HepG2 (cell line): Measurements from ENCODE around the gene LAMTOR3. TPM values are rescaled to one million over a fixed set of nuclear protein-coding genes. Genes with fewer than 3 reads are reported as not detected.

Source experiments
- AKAP8 ChIP-seq: sonication (generic); formaldehyde crosslinking; IDR thresholded peaks from 2 replicates; pipeline ENCODE4 v1.5.1; 2020; ENCODE audit warnings: mild to moderate bottlenecking, missing genetic modification reagents
- ARHGAP35 ChIP-seq: sonication (generic); formaldehyde crosslinking; IDR thresholded peaks from 2 replicates; pipeline ENCODE4 v1.9.0; 2022; ENCODE audit warnings: mild to moderate bottlenecking, inconsistent platforms, moderate library complexity, missing genetic modification reagents, borderline replicate concordance
- ASH2L ChIP-seq: fragments of 300-600, 200-600 bp; sonication (generic); IDR thresholded peaks from 2 replicates; pipeline ENCODE4 v1.7.0; 2017; ENCODE audit warnings: low read depth, mild to moderate bottlenecking, moderate library complexity, mixed read lengths, low read length; ENCODE audit not compliant: insufficient read length
- EZH2 ChIP-seq: conservative IDR thresholded peaks from 2 replicates; pipeline ENCODE4 v1.6.1; 2012; ENCODE audit warnings: mild to moderate bottlenecking, low read depth, low read length, moderate library complexity
- GABPA ChIP-seq, 2 experiments: IDR thresholded peaks; 2 replicates each; pipeline ENCODE4 v1.6.1; 2011 to 2016; ENCODE audit warnings: low read depth in 2 of 2, low read length in 1 of 2, missing biosample characterization in 1 of 2, missing genetic modification characterization in 1 of 2
- HNRNPK ChIP-seq: fragments of 200-400 bp; formaldehyde crosslinking; IDR thresholded peaks from 2 replicates; pipeline ENCODE4 v1.6.1; 2018; ENCODE audit warnings: low read length, low read depth, moderate library complexity, mild to moderate bottlenecking; ENCODE audit not compliant: poor library complexity, severe bottlenecking
- KDM6A ChIP-seq: IDR thresholded peaks from 2 replicates; pipeline ENCODE4 v1.6.1; 2016; ENCODE audit warnings: low read depth
- MBD4 ChIP-seq: IDR thresholded peaks from 2 replicates; pipeline ENCODE4 v1.6.1; 2012; ENCODE audit warnings: low read length, inconsistent platforms, borderline replicate concordance
- POLR2G ChIP-seq: fragments of 200-400 bp; formaldehyde crosslinking; IDR thresholded peaks from 2 replicates; pipeline ENCODE4 v1.6.1; 2018; ENCODE audit warnings: mild to moderate bottlenecking, low read depth, low read length, moderate library complexity
- RBM39 ChIP-seq: fragments of 200-400 bp; formaldehyde crosslinking; IDR thresholded peaks from one replicate; pipeline ENCODE4 v1.6.1; 2018; ENCODE audit warnings: antibody characterized with exemption, mild to moderate bottlenecking, low read depth, low read length; ENCODE audit not compliant: poor library complexity, severe bottlenecking
- REL ChIP-seq: sonication (generic); formaldehyde crosslinking; conservative IDR thresholded peaks from 2 replicates; pipeline ENCODE4 v1.8.0; 2022; ENCODE audit warnings: mild to moderate bottlenecking, missing genetic modification reagents, moderate library complexity
- TAF1 ChIP-seq: sonication (generic); formaldehyde crosslinking; IDR thresholded peaks from 2 replicates; pipeline ENCODE4 v1.4.0; 2020; ENCODE audit warnings: missing genetic modification reagents
- TCF7 ChIP-seq: sonication (generic); IDR thresholded peaks from 2 replicates; pipeline ENCODE4 v1.6.1; 2016; ENCODE audit warnings: antibody characterized with exemption, low read depth
- TP53 ChIP-seq: sonication (generic); formaldehyde crosslinking; conservative IDR thresholded peaks from 2 replicates; pipeline ENCODE4 v1.4.0; 2020; ENCODE audit warnings: missing genetic modification reagents
- ZBTB7A ChIP-seq: sonication (generic); formaldehyde crosslinking; IDR thresholded peaks from 2 replicates; pipeline ENCODE4 v1.8.0; 2022; ENCODE audit warnings: mild to moderate bottlenecking, missing genetic modification reagents
- ZNF33B ChIP-seq: sonication (generic); formaldehyde crosslinking; IDR thresholded peaks from 2 replicates; pipeline ENCODE4 v1.5.1; 2020; ENCODE audit warnings: mild to moderate bottlenecking, missing genetic modification reagents
- ZNF354B ChIP-seq: sonication (generic); formaldehyde crosslinking; IDR thresholded peaks from 2 replicates; pipeline ENCODE4 v1.8.0; 2022; ENCODE audit warnings: mild to moderate bottlenecking, missing genetic modification reagents
- ZNF383 ChIP-seq: sonication (generic); formaldehyde crosslinking; IDR thresholded peaks from 2 replicates; pipeline ENCODE4 v1.4.0; 2020; ENCODE audit warnings: missing genetic modification reagents, mild to moderate bottlenecking, borderline replicate concordance
- ZNF451 ChIP-seq: sonication (generic); formaldehyde crosslinking; IDR thresholded peaks from 2 replicates; pipeline ENCODE4 v1.5.0; 2020; ENCODE audit warnings: mild to moderate bottlenecking, missing genetic modification reagents
- ZNF484 ChIP-seq: sonication (generic); formaldehyde crosslinking; IDR thresholded peaks from 2 replicates; pipeline ENCODE4 v1.5.1; 2020; ENCODE audit warnings: mild to moderate bottlenecking, low read depth, missing genetic modification reagents, borderline replicate concordance
- ZNF547 ChIP-seq: sonication (generic); formaldehyde crosslinking; IDR thresholded peaks from 2 replicates; pipeline ENCODE4 v1.5.1; 2020; ENCODE audit warnings: mild to moderate bottlenecking, missing genetic modification reagents
- ZNF773 ChIP-seq: sonication (generic); formaldehyde crosslinking; IDR thresholded peaks from 2 replicates; pipeline ENCODE4 v1.4.0; 2020; ENCODE audit warnings: missing genetic modification reagents, borderline replicate concordance
- ZSCAN30 ChIP-seq: sonication (generic); formaldehyde crosslinking; IDR thresholded peaks from 2 replicates; pipeline ENCODE4 v1.5.0; 2020; ENCODE audit warnings: mild to moderate bottlenecking, missing genetic modification reagents
- polyA plus RNA-seq, 8 experiments: library from polyadenylated mRNA; depleted of rRNA in 3 of 8; stranded (reverse) in 7 of 8; unstranded in 1 of 8; fragments of >200 nt; fragmentation: Illumina TruSeq in 4 of 8; extraction: Trizol in 4 of 8; gene quantifications; 2 replicates each; pipeline versions ENCODE4 v1.2.1 to v1.2.3, GENCODE V29; 2011 to 2016; ENCODE audit warnings: low read depth in 4 of 8, missing spikeins in 1 of 8, mixed read lengths in 1 of 8; ENCODE audit not compliant: insufficient read depth in 1 of 8
- total RNA-seq, 5 experiments: library from RNA; depleted of rRNA; stranded (reverse); fragments of >200 nt; fragmentation: Illumina TruSeq; extraction: Trizol; gene quantifications; 2 replicates each; pipeline ENCODE4 v1.2.3, GENCODE V29; 2016; ENCODE audit warnings: low read depth in 1 of 5
- TF ChIP-seq, protein P1 (sequence below): IDR thresholded peaks from 2 replicates; pipeline ENCODE4 v1.6.1; 2016; ENCODE audit warnings: missing genetic modification reagents, missing compliant biosample characterization
- TF ChIP-seq, protein P2 (sequence below): sonication (generic); formaldehyde crosslinking; IDR thresholded peaks from 2 replicates; pipeline ENCODE4 v1.5.0; 2020; ENCODE audit warnings: mild to moderate bottlenecking, missing genetic modification reagents

Gene LAMTOR3
- total and polyA plus RNA-seq, 2 of the 13 experiments (the other 11 are each of a cell fraction or from before 2014, with no cell fraction given) = 47.6 to 49.1 TPM

DNA sequence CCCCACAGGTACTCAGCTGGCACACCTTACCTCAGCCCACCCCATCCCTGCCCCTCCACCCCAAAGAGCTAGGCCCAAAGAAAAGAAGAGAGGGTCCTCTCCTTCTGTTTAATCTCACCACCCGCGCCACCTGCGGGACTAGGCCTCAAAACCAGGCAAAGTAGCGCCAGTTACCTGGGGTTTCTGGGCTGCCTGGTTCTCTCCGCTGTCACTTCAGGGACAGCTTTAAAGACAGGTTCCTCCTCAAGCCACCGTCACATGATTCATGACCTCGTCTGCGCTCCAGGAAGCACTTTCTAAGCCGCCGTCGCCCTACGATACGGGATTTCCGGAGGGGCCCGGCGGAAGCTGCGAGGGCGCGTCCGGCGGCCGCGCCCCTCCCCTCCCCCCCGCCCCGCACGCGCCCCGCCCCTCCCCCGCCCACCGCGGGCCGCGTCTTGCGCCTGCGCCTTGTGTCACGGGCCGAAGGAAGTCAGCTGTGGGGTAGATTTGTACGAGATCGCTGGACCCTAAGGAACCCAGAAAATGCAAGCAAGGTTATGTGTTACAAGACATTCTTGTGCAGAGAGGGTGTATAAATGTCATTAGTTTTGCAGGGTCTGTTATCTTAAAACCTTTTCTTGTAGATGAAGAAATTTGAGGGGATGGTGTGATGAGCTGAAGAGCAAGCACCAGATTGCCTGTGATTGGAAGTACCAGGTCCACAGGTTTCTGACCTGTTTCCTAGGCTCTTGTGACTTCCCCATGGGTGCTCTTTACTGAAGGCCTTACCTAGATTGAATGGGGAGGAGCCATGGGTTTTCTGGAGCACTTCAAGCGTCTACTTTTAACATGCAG lies at the start of gene LAMTOR3 (continued):
- TF ChIP-seq, protein P1, sequence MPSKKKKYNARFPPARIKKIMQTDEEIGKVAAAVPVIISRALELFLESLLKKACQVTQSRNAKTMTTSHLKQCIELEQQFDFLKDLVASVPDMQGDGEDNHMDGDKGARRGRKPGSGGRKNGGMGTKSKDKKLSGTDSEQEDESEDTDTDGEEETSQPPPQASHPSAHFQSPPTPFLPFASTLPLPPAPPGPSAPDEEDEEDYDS (CRISPR knock-in tag) = no peak
- TF ChIP-seq, protein P2, sequence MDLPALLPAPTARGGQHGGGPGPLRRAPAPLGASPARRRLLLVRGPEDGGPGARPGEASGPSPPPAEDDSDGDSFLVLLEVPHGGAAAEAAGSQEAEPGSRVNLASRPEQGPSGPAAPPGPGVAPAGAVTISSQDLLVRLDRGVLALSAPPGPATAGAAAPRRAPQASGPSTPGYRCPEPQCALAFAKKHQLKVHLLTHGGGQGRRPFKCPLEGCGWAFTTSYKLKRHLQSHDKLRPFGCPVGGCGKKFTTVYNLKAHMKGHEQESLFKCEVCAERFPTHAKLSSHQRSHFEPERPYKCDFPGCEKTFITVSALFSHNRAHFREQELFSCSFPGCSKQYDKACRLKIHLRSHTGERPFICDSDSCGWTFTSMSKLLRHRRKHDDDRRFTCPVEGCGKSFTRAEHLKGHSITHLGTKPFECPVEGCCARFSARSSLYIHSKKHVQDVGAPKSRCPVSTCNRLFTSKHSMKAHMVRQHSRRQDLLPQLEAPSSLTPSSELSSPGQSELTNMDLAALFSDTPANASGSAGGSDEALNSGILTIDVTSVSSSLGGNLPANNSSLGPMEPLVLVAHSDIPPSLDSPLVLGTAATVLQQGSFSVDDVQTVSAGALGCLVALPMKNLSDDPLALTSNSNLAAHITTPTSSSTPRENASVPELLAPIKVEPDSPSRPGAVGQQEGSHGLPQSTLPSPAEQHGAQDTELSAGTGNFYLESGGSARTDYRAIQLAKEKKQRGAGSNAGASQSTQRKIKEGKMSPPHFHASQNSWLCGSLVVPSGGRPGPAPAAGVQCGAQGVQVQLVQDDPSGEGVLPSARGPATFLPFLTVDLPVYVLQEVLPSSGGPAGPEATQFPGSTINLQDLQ (CRISPR knock-in tag) = no peak
- no peak for TF ChIP-seq ZBTB7A
- peak; percentile 50 for TF ChIP-seq TAF1 (CRISPR knock-in tag)
- TF ChIP-seq ARHGAP35 (CRISPR knock-in tag) = no peak
- no peak for TF ChIP-seq ZNF773
- TF ChIP-seq ASH2L = peak; percentile 69
- TF ChIP-seq GABPA (IDR thresholded peaks at IDR 0.05; ENCODE audit: low read depth, low read length) = peak; percentile 89
- TF ChIP-seq GABPA (CRISPR knock-in tag; IDR thresholded peaks at IDR 0.05; ENCODE audit: low read depth) = peak; percentile 94
- TF ChIP-seq ZNF451 (CRISPR knock-in tag) = no peak
- TF ChIP-seq AKAP8 (CRISPR knock-in tag) = no peak
- TF ChIP-seq ZNF33B (CRISPR knock-in tag) = no peak
- peak; percentile 72 for TF ChIP-seq POLR2G
- no peak for TF ChIP-seq REL (CRISPR knock-in tag)
- TF ChIP-seq TP53 (CRISPR knock-in tag) = no peak
- TF ChIP-seq HNRNPK = no peak
- no peak for TF ChIP-seq ZNF354B (CRISPR knock-in tag)
- TF ChIP-seq KDM6A (CRISPR knock-in tag) = no peak
- TF ChIP-seq ZNF547 (CRISPR knock-in tag) = no peak
- TF ChIP-seq ZNF383 = no peak
- TF ChIP-seq ZNF484 (CRISPR knock-in tag) = no peak
- no peak for TF ChIP-seq MBD4
- TF ChIP-seq EZH2 = no peak
- no peak for TF ChIP-seq TCF7
- TF ChIP-seq RBM39 = no peak
- TF ChIP-seq ZSCAN30 (CRISPR knock-in tag) = no peak
